ENCODE data around the gene KANSL3.
"Not testable (repeated sequence)": the region's sequence is repeated elsewhere in the genome, so short reads cannot be mapped to it uniquely, and the experiment has no call there.

KANSL3 gene

DNA sequence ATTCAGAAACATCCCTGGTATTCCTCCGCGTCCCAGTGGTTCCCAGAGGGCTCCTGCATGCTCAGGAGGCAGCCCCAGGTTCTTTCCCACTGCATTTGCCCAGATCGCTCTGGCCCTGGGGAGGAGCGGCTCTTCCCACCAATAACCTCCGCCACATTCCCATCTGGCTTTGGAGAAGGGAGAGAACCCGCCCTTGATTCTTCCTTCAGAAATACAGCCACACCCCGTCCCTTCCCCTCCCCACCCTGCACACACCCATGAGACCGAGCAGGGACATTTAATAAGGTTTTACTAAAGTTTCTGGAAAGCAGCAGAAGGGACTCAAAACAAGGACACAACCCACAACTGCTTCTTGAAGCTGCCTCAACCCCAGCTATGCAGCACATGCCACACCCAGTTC, 79.6 kb downstream of the KANSL3 start:
- no peak for DNase-seq (ENCODE audit: low read depth in 2 of 2)

DNA sequence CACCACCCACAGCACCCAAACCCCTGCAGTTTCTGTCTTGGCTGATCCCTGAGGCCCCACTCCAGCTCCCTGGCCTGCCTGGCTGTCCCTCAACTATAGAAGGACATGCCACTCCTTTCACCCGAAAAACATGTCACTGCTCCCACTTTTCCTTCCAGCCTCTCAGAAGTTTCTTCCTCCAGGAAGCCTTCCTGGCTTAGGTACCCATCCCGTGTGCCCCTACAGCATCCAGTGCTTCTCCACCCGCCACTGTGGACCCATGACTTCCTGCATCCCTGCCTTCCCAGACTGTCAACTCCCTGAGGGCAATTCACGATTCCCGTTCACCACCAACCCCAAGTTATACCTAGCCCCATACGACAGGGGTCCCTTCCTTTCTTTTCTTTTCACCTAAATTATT, 80.1 kb downstream of the KANSL3 start:
- DNase-seq (ENCODE audit: low read depth in 2 of 2) = no peak

DNA sequence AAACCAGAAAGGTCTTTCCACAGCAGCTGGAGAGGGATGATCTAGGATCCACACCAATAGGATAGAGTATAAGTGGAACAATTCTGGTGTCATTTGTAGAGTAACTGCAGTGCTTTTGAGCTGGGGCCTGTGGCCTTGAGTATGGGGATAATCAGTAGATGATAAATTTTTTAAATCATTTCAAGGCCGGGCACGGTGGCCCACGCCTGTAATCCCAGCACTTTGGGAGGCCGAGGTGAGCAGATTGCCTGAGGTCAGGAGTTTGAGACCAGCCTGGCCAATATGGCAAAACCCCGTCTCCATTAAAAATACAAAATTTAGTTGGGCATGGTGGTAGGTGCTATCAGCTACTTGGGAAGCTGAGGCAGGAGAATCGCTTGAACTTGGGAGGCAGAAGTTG, 80.7 kb downstream of the KANSL3 start:
- not testable (repeated sequence) for DNase-seq (ENCODE audit: low read depth in 2 of 2)

DNA sequence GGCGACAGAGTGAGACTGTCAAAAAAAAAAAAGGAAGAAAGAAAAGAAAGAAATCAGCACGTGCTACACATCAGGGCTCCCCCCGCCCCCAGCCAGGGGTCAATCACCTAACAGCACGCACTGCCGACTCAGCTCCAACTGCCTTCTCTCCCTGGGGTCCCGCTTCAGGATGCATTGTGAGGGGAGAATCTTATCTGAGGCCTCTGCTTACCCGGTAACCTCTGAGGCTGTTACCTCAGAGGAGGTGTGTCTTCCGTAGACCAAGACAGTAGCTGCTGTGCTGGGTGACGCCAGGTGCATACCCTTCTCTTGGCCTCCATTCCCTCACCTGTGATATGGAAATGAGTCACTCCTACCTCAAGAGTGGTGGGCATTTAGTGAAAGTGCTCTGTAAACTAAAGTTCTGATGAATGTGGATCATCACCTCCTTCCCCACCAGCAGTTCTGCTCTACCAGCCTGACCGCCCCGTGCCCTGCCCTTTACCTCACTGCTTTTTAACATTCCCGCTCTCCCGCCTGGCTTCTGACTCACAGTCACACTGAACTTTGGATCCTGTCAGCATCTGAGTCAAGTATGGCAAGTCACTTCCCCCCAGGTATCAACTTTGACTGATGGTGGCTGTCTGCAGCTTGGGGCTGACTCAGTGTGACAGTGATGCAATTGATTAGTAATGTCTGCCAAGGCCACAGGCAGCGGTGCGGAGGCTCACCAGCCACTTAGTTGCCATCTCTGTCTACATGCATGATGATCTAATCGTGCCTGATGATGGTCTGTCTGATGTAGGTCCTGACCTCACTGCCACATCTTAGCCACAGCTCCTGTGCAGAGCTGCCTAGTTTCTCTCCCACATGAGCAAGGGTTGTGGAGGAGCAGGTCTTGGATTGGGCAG, 81.4 kb downstream of the KANSL3 start:
- DNase-seq (ENCODE audit: low read depth in 2 of 2) = no peak

DNA sequence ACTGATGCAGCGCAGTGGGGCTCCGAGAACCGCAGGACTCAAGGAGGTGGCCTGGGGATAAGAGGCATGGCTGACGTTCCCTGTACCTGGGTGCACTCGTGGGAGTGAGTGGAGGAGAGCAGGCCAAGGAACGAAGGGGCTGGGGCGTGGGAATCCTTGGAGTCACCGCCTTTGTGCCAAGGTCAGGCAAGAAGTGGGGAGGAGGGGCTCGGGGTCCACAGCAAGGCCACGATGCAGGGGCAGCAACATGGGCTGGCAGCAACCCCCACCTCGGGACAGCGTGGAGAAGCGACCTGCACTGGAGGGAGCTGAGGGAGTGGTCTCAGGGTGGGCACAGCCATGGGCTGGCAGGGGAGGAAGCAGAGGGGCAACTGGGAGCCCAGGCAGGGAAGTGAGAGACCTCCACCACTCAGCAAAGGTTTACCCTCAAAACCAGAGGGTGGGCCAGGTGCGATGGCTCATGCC, 82.9 kb downstream of the KANSL3 start:
- DNase-seq (ENCODE audit: low read depth in 2 of 2) = no peak

DNA sequence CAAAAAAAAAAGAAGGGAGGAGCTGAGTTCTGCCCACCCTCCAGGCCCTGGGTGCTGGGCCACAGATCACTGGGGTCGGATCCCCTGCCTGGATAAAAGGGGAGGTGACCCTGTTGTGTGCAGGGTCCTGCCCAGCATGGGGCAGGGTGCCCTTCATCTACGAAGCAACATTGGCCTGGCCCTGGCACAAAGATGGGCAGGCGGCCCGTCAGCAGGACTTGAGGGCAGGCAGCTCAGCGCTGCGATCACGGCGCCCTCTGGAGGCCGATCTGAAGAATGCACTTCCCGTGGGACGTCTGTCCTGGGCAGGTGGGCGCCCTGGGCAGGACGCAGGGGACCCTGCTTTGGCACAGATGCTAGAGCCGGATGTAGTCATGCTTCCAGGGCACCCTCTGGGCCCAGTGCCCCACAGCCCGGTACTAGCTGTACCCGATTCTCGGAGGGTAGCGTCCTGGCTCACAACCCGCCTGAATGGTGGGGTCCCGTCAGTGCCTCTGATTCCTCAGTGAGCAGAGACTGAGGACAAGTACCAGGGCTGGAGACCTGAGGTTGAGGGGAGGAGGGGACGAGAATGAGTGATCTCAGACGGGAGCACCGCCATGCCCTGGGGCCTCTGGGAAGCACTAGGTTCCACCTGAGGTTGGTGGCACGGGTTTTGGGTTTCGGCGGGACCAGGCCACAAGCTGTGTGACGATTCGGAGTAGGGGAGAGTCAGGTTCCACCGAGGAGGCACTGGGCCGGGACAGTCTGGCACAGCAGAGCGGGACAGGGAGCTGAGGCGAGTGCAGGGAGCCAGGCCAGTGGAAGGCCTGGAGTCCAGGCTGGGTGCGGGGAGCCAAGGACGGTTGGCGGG, 83.6 kb downstream of the KANSL3 start:
- peak; percentile 54 to 63 for DNase-seq (ENCODE audit: low read depth in 2 of 2)

DNA sequence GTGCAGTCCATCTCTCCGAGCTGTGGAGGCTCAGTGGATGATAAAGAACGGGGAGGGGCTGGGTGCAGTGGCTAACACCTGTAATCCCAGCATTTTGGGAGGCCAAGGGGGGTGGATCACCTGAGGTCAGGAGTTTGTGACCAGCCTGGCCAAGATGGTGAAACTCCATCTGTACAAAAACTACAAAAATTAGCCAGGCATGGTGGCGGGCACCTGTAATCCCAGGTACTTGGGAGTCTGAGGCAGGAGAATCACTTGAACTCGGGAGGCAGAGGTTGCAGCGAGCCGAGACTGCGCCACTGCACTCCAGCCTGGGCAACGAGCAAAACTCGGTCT, 84.2 kb downstream of the KANSL3 start:
- not testable (repeated sequence) for DNase-seq (ENCODE audit: low read depth in 2 of 2)

DNA sequence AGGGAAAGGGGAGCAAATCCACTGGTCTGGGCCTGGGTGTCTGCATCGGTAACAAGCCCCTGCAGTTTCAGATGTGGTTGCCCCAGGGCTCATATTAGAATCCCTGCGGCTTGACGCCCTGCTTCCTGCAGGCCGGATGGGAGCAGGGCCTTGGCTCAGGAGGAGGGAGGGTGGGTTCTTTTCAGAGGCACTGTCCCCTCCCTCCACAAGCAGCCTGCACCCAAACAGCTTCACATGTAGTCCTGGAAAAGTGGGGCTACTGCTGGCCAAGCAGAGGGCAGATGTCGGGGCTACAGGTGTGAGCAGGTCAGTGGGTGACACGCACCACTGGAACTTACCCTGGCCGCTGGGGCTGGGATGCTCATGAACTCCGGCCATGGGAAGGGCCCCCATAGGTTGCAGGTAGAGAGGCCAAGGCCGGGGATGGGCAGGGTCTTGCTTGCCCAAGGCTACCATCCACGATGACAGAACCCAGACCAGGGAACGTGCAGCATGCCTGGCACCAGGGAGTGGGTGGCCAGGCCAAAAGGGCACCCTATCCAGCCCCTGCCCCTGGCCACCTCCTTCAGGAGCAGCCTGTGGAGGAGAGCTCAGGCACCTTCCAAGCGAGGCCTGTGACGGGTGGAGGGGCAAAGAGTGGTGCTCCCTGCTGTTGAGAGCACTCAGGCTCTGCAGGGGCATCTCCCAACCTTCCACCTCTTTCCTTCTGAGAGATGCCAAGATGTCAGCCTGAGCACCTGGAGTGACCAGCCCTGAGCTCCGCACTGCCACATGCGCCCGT, 84.7 kb downstream of the KANSL3 start:
- no peak for DNase-seq (ENCODE audit: low read depth in 2 of 2)

DNA sequence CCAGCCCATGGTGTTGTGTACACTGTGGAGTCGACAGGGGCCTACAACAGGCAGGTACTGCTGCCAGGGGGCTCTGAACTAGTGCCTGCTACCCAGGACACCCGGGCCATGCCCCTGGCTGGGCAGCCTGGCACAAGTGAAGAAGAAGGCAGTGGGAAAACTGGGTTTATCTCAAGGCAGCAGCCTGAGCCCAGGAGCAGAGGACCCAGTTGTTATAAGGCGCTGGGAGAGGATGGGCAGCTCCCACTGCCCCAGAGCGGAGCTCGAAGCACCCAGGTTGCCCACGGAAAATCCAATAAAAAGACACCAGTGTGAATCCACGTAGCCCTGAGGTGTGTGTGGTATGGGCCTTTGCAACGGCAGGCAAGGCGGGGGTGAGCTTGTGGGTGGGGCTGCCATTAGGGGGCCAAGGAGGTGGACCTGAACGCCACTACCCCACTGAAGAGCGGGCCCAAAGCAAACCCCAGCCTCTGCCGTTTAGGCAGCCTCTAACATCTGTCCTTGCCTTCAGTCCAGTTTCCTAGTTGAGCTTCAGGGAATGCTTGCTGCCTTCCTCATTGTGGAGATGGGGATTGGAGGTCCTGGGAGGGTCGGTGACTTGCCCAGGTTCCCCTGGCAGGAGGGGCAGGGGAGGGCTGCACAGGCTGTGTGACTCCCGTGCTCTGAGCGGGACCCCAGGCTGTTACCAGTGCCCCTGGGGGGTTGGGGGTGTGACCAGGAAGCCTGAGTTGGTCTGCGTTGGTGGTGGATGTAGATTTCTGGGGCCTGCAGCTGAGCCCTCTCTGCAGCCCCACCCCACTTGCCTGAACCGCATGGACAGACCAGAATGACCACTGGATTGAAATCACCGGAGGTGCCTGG, 85.6 kb downstream of the KANSL3 start:
- DNase-seq (ENCODE audit: low read depth in 2 of 2) = no peak

DNA sequence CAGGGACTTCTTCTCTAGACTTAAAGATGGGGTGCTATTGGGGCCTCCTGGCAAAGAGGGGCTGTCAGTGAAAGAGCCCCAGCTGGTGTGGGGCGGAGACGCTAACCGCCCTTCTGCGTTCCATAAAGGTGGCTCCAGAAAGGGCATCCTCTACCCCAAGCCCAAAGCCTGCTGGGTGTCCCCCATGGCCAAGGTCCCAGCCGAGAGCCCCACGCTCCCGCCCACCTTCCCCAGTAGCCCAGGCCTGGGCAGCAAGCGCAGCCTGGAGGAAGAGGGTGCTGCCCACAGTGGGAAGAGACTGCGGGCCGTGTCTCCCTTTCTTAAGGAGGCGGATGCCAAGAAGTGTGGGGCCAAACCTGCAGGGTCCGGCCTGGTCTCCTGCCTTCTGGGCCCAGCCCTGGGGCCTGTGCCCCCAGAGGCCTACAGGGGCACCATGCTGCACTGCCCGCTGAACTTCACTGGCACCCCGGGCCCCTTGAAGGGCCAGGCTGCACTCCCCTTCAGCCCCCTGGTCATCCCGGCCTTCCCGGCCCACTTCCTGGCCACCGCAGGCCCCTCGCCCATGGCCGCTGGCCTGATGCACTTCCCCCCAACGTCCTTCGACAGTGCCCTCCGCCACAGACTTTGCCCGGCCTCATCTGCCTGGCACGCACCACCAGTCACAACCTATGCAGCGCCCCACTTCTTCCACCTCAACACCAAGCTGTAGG, 86.4 kb downstream of the KANSL3 start:
- no peak for DNase-seq (ENCODE audit: low read depth in 2 of 2)

DNA sequence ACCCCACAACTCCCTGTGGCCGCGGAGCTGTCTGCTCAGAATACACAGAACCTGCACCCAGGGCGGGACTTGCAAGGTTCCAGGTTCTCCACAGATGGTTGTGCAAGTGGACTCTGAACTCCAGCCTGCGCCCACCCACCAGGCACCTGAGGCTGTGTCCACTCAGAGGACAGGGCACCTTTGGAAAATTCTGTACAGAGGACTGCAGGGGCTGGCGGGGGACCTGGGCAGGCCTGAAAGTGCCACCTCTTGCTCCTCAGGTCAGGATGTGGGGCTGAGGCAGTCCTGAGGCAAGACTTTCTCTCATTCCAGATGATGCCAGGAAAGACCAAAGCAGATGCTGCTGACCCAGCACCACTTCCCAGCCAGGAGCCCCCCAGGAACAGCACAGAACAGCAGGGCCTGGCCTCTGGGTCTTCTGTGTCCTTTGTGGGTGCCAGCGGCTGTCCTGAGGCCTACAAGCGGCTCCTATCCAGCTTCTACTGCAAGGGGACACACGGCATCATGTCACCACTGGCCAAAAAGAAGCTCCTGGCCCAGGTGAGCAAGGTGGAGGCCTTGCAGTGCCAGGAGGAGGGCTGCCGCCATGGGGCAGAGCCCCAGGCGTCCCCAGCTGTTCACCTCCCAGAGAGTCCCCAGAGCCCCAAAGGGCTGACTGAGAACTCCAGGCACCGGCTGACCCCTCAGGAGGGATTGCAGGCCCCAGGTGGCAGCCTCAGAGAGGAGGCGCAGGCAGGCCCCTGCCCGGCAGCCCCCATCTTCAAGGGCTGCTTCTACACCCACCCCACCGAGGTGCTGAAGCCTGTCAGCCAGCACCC, 87.1 kb downstream of the KANSL3 start:
- DNase-seq (ENCODE audit: low read depth in 2 of 2) = no peak

DNA sequence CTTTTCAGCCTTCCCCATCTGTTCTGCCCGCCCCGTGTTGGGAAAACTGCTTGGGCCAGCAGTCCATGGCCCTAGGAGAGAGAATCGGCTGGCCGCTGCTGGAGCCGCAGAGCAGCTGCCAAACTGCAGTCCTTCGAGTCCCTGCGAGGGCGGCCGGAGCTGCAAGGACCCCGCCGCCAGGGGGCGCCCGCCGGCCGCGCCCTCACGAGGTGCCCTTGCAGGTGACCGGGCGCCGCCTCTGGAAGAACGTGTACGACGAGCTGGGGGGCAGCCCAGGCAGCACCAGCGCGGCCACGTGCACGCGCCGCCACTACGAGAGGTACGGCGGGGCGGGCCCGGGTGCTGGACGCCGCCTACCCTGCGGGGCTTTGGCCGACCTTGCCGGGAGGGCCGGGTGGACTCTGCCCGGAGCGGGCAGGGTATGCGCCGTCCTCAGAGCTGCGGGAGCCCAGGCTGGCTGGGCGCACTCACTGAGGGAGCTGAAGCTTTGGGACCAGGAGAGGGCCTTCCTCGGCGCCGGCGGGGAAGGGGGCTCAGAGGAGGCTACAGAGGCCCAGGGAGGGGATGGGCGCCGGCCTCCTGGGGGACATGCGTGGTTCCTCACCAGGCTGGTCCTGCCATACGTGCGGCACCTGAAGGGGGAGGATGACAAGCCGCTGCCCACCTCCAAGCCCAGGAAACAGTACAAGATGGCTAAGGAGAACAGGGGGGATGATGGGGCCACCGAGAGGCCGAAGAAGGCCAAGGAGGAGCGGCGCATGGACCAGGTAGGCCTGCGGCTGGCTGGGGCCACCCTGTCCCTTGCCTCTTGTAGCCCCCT, 87.9 kb downstream of the KANSL3 start:
- DNase-seq (ENCODE audit: low read depth in 2 of 2) = no peak

DNA sequence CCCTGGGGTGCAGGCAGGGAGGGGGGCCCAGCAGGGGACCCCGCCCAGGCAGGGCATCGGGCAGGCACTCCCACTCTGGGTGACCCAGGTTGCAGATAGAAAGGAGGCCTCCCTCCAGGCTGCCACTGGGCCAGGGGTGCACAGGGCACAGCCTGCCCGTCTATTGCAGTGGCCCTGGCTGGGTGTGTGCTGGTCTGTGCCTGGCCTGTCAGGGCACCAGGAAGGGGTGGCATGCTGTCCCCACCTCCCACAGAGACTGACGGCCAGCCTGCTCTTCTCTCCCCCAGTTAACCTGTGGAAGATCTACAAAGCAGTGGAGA, 88.7 kb downstream of the KANSL3 start:
- no peak for DNase-seq (ENCODE audit: low read depth in 2 of 2)

DNA sequence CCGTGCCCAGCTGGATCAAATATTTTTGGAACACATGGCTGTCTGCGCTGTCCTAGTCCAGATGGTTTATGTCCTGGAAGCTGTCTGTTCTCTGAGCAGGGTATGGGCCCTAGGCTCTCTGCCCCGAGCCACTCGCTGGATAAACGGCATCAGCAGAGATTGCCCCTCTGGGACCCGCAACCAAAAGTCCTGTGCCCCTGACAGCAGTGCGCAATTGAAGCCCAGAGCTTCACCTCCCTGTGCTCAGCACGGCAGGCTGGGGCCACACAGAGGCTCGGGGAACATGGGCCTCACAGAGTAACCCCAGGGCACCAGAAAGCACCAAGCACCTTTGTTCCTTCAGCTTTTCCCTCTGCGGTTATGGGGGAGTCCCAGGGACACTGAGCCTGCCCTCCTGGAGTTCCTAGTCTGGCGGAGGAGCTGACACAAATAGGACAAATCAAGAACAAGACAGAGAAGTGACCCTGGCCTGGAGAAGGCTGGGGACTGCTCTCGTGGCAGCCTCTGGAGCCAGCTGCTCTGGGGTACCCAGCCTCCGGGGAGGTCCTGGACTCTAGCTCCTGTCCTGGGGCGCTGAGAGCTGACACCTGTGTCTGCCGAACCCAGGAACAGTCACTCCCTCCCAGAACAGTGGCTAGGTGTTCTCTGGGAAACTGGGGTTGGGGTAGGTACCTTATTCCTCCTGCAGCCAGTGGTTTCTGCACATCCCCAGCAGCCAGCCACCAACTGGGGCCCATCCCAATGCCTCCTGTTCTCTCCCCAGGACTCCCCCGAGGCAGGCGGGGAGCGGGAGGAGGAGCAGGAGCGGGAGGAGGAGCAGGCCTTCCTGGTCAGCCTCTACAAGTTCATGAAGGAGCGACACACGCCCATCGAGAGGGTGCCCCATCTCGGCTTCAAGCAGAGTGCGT, 89.3 kb downstream of the KANSL3 start:
- DNase-seq (ENCODE audit: low read depth in 2 of 2) = no peak

DNA sequence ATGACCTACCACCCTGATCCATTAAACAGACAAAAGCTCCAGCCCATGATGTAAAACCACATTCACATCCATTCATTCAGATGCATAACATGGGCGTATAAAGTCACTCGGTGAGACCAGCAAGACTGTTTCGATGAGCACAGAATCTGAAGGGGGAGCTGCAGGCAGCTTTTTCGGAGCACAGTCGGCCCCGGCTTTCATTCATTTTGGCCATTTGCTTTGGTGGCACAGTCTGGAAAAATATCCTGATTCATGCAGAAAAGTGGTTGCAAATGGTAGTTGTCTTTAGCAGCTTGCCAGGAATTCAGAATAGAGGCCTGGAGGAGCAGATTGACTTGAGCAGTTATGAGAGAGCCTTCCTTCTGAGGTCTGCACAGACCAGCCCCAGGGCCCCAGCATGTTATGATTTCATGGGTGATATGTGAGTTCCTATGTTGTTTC, 90.4 kb downstream of the KANSL3 start:
- no peak for DNase-seq (ENCODE audit: low read depth in 2 of 2)

DNA sequence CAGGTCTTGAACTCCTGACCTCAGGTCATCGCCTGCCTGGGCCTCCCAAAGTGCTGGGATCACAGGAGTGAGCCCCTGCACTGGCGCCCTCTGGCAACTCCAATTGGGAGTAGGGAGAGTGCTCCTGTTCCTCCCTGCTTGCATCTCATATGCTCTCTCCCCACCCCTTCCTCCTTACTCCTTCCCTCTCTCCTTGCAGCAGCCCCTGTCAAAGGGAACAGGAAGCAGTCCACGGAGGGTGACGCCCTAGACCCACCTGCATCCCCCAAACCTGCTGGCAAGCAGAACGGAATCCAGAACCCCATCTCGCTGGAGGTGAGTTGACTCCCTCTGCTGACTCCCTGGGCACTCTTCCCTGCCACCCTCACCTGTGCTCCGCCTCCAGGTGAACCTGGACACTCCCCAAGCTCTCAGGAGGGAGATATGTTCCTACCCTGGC, 90.9 kb downstream of the KANSL3 start:
- DNase-seq (ENCODE audit: low read depth in 2 of 2) = no peak

DNA sequence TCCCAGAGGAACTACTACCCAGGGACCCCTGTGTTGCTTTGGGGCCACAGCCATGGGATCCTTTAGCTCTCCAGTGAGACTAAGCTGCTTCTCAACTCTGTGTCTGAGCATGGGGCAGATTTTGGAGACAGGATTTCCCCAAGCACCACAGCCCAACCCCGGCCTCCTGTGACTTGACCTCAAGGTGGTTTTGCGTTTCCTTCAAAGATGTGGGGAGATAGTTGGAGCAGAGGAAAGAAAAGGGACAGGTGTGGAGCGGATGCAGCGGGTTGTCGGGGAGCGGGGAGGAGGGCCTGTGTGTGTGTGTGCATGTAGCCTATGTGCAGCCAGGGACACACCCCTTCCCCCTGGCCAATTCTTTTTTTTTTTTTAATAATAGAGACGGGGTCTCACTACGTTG, 91.3 kb downstream of the KANSL3 start:
- DNase-seq (ENCODE audit: low read depth in 2 of 2) = no peak

DNA sequence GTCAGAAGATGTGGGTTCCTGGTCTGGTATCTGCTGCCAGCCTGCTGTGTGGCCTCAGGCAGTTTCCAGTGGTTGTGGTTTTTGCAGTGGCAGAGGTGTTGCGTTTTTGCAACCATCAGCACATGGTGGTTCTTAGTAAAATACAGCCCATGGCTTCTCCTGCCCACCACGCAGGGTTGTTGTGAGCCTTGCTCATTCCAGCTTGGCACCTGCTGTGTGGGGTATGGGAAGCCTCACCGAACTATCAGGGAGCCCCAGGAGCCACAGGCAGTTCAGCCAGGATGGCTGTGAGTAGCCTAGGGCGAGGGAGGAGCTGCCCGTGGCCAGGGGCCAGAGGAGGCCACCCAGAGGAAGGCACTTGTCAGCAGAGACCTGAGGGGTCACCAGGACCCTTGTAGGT, 91.8 kb downstream of the KANSL3 start:
- DNase-seq (ENCODE audit: low read depth in 2 of 2) = no peak

Measured in stimulated activated CD4-positive, alpha-beta T cell treated with anti-CD3 and anti-CD28 coated beads, Interleukin-1b, Interleukin-23, amount 100 ng/mL, for 4 hours (primary cell).